ENCODE data around the gene NXPH1.

NXPH1 gene

DNA sequence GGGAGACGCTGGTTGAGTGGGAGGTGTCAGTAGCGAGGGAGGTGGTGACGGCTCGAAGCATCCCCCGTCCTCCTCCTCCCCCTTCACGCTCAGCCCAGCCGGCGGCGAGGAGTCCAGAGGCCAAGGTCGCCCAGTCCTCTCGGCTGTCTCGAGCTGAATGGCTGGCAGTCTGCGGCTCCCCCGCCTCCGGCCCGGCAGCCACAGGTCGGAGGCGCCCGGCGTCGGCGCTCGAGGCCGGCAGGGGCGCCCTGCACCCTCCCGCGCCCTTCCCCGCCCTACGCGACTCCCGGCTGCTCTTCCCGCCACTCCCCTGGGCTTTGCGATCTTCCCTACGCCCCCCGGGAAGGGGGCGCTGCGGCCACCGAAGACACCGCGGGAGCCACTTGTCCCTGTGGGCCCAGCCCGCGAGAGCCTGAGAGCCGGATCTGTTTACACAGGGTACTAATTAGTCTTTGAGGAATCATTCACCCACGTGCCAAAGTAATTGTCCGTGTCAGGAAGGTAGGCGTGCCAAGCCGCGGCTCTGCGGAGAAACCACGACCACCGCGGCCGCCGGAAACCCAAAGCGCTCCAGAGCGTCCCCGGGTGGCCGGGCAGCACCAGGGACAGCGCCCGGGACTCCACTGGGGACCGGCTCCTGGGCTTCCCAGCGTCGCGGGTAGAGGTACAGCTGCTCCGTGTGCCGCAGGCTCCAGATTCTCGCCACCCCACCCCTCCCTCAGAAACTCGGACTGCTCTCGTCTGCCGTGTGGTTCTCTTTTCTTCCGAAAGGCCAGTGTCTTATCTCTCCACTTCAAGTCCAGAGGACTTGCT lies at the start of gene NXPH1:
NXPH1 (plus strand) TSS at position 133 of the 813 bp plus-strand sequence.
- DNase-seq: peak in 4 of 58 donors; percentile 13 to 28 (median 20)

DNA sequence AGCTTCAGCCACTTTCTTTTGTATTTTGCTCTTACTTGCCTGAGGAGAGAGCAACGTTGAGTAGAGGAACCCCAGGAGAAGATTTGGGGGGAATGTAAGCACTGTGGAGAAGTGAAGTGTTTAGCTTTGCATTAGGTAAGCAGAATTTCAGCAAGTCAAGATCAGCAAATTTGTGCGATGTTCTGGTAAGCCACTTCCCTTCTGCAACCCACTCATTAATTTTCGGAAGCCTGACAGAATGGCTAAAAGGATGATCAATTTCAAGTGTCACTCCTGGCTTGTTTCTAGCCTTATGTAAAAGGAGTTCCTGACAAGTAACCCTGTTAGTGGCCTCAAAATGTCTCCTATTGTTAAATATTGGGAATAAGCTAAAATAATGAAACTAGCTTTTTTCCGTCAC lies 48.5 kb upstream of the NXPH1 start:
- DNase-seq: no peak

DNA sequence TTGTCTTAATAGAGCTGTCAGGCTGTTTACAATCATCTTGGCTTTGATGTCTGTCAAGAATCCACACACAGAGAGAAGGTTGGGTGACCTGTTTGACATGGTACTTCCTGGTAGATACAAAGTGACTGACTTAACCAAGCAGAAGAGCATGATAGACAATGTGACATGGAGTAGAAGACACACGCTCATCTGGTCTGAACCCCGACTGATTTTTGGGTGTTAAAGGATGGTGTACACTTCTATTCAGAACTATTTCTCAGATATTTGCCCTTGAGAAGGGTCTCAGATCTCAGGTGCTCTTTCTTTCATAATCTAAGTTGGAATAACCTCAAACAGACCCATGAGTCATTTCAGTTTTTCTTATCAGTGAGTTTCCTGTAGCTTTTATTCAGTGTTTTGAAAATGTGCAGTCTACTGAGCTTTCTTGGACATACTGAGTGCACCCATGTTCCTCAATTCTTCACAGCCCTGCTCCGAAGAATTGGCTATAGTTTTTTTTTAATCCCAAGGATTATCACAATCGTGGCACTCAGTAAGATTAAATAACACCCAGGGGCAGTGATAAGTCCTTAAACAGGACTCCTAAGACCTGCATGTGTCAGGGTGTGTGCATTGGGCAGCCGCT lies 46.4 kb upstream of the NXPH1 start:
- no peak for DNase-seq

DNA sequence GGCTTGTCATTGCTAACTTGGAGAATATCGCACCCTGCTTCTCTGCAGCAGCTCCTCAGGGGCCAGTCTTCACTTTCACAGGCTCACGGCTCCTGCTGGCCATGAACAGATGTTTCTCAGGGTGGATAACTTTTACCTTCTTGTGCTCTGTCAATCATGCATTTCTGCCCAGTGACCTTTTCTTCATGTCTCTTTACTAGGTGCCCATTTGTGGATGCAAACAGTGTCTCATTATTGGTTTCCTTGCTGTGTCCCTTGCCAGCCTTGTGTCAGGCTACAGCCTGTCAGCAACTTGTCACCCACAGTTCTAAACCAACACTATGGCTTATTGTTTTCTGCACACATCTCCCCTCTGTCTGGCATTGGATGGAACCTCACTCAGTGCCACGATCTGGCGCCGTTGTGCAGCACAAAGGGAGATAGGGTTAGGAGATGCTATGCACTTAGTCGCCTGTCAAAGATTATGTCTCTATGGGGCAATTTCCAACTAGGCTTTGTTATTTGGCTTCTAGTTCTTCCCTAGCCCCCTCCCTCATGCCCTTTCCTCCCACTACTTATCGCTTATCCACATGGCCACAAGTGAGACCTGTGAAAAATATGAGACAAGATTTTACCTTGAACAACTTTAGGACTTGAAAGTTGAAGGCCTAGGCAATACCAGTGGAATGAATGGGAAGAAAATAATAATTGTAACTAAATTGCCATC lies 45.7 kb upstream of the NXPH1 start:
- peak in 46 of 58 donors; percentile 5 to 87 (median 44) for DNase-seq

DNA sequence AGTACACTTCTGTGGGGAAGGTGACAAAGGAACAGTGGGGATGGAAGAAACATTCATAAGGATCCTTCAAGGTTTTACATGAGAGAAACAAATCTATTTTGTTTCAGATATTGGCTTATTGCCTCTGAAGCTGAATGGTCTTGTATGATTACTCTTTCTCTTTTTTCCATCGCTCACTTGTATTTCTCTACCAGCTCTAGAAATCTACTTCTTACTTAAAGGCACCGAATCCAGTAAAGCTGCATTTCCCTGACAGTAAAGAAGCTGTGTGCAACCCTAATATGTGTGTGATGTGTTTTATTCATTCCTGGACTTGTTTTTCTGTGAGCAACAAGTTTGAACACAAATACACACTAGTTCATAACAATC lies 45.2 kb upstream of the NXPH1 start:
- no peak for DNase-seq

DNA sequence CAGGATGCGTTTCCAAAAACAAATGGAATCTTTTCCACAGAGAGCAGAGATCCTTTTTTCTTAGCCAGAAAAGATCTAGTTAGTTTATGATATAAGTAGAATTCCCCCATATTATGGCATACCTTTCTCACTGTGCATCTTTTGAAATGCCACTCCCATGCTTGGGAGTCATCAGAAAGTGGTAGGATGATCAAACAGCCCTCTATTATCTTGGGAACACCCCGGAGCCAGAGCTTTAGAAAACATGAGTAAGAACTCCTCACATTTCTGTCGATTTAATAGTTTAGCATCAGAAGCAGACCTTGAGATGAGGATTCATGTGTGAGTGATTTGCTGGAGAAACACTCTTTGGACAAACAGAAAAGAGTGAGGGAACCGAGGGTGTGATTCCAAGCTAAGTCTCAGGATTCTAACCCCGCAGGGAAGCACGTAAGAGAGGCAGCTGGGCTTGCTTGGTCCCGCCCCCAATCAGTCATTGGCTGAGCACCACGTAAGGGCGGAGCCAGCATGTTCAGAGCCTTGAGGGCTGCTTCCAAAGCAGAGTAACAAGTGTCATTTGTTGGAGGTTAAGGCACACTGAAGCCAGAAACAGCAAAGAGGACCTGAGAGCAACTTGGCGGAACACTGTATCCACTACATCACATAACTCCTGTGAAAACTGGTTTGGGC lies 43.7 kb upstream of the NXPH1 start:
- DNase-seq: peak in 51 of 58 donors; percentile 5 to 88 (median 54)

DNA sequence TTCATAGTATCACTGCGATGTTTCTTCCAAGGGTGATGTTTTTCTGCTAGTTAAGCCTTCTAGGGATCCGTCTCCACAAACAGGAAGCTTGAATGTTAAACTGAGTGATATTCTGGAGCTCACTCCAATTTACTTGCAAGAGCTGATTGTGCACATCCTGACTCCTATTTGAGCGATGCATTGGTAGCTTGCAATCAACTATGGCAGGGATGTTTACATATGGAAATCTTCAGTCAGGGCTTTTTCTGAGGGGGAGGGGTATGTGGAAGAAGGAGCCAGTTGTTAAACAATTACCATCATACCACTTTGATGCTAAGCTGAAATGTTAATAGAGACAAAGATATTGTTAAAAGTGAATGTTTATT lies 43.2 kb upstream of the NXPH1 start:
- DNase-seq: no peak

DNA sequence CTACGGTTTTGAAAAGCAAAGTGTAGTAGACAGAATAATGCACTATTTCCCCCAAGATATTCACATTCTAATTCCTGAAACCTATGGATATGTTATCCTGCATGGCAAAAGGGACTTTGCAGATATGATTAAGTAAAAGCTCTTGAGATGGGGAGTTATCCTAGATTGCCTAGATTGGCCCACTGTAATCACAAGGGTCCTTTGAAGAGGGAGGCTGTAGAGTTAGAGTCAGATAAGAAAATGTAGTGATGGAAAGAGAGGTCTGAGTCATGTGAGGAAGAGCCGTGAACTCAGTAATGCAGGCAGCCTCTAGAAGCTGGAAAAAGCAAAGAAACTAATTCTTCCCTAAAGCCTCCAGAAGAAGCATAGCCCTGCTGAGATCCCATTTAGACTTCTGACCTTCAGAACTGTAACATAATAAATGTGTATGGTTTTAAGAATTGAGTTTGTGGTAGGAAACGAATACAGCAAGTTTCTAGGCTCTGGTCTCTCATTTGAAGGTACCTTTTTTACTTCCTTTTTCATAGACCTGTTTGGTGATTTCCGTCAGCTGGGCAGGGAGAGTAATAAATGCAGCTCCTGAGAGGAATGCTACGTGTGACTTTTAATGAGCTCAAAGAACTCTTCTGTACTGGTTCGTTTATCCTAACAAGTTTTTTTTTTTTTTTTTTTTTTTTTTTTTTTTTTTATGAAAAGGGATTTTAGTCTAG lies 41.9 kb upstream of the NXPH1 start:
- DNase-seq: no peak

DNA sequence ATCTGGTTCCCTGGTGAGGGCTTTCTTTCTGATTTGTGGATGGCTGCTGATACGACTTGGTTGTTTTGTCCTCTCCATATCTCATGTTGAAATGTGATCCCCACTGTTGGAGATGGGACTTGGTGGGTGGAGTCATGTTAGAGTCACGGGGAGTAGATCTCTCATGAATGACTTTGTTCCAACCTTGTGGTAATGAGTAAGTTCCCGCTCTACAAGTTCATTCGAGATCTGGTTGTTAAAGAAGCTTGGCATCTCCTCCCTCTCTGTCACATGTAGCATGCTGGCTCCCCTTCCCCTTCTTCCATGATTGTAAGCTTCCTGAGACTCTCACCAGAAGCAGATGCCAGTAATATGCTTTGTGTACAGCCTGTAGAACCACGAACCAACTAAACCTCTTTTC lies 37.1 kb upstream of the NXPH1 start:
- DNase-seq: no peak

DNA sequence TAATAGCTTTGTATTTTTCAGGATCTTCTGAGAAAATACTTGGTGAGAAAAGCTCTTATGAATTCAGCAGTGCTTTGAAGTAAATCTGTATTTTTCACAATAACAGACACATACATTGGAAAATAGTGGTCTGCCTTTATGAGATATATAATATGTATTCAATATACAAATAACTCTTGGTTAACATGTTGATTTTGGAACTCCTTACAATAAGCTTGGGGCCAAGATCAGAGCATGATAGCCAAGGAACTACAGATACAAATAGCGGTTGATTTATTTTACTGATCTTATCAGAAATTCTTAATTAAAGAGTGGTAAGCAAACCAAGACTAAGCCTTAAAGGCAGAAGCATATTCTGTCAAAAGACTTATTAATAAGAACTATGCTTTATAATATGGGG lies 24.5 kb upstream of the NXPH1 start:
- DNase-seq: no peak

DNA sequence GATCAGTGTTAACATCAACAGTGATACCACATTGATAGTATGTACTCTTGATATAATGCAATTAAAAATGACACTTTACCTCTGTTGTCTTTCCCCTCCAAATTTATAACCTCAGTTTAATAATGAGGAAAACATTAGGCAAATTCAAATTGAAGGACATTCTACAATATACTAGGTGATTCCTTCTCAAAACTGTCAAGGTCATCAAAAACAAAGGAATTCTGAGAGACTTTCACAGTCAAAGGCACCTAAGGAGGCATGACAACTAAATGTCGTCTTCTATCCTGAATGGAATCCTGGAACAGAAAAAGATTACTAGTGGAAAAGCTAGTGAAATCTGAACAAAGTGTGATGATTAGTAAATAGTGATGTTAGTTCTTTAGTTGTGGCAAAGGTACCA lies 22.3 kb upstream of the NXPH1 start:
- DNase-seq: no peak

DNA sequence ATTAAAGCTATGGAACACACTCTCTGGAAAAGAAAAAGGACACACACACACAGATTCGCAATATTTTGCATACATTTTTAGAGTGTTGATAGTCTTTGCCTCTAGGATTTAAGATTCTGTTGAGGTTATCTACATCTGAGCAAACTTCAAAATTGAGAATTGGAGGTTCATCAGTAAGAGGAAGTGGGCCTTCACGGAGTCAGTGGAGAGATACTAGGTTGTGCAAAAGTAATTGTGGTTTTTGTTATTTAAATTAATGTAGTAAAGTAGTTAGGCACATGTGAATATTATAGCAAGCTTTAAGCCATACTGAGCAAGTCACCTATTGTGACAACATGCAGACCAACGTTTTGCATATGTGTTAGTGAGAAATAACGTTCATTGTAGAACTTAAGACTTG lies 19.8 kb upstream of the NXPH1 start:
- DNase-seq: no peak

DNA sequence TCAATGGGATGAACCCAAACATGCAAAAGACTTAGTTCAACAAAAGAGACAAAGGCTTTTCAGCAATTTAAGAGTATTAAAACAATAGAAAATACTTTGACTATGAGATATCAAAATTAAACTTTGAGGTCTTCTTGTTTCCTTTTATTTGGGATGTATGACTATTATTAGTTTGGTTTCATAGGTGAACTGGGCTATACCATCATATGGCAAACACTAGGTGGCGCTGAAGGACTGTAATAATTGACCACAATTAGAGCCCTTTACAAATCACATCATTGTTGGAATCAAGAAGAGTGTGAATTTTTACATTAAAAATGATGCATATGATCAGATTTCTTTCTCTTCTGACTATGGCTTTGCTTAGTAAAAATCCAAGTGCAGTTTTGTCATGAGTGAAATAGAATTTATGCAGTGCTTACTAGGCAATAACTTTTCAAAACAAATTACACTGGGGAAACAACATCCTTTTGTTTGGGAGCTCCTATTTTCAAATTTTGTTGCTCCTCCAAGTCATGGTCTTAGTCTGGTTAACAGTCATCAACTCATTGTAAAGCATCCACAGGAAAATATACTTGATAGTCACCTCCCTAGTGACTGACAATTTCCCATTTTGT lies 14.7 kb upstream of the NXPH1 start:
- peak in 20 of 58 donors; percentile 7 to 71 (median 42) for DNase-seq

DNA sequence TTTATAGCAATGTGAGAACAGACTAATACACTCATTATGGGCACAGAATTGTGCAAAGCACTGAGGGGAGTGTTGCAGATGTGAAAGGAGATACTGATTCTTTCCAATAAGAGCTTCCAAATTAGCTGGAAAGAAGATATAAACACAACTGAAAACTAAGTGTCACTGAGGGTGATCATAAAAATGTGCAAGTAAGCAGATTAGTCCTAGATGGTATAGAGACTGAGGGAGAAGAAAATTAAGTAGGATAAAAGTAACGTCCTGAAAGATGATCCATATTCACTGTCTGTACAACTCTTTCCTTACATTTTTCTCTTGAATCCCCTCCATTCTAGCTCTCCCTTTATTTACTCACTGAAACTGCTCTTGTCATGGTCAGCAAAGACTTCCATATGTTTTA lies 11.2 kb upstream of the NXPH1 start:
- no peak for DNase-seq

DNA sequence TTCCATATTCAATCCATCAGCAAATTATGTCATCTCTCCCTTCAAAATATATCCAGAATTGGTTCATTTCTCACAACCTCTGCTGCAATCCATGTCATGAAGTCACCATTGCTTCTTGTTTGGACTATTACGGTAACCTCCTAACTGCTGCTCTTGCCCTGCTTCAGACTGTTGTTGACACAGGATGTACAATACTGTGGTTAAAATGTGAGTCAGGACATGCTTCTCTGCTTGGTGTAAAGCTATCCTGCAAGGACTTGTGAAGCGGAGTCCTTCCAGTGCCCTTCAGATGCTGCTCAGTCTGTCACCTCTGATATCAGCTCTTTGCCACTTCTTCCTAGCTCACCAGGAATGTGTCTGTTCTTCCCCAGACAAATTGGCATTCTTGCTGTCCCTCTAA lies 10.4 kb upstream of the NXPH1 start:
- DNase-seq: no peak

DNA sequence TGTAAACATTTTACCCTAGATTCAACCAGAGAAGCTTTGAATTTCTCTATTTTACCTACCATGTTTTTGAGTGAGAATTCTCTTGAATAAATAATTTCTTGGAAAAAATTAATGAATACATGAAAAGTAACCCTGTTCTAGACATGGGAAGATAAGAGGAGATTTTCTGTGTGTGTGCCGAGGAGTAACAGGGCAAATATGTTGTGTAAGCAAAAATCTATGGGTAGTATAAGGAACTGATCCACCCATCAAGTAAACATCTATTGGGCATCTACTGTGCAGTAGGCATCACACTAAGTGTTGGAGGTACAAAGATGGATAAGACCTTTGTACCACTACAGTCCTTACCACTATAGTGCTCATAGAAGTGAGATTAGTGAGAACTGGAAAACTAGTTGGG lies 8.2 kb upstream of the NXPH1 start:
- no peak for DNase-seq

DNA sequence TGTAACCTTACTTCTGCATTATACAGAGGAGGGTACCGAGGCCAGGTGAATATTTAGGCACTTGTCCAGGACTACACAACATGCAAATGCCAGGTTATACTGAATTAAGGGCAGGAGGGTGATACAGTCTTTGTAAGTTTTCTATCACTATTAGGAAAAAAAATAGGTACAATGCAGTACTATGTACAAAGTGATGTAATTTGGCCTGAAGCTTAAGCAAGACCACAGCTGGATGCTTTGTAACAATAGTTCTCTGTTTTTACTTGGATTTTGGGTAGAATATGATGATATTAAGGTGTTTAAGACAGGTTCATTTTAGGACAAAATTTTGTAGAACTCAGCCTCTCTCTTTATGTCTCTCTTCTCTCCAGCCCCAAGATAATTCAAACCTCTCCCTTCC lies 2.8 kb upstream of the NXPH1 start:
- no peak for DNase-seq

DNA sequence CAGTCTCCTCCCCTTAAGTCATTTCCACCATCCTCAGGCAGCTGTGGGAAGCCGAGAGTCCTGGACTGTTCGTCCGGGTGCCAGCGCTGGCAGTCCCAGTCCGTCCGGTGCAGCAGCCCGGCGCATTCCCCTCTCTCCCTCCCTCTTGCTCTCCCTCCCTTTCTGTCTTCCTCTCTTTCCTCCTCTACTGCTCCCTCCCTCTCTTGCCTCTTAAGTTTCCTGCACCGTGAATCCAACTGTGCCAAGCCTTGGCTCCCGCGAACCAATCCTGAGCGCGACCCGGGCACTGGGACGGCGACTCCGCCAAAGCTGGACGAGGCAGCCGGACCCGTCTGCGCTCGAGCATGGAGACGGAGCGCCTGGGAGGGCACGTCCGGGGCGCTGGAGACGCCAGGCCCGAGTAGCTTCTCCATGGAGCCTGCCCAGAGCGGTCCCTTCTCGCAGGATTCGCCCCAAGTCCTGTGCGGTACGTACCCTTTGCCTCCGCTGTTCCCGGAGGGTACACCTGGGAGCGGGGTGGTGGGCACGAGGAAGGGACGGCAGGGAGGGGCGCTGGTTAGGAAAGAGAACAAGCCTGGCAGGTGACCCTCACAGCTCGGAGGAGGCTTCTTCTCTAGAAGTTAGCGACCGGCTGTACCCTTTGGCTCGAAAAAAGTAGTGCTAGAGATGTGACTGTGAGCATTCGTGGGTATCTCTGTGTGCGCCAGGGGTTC lies 1.0 kb downstream of the NXPH1 start:
- no peak for DNase-seq

DNA sequence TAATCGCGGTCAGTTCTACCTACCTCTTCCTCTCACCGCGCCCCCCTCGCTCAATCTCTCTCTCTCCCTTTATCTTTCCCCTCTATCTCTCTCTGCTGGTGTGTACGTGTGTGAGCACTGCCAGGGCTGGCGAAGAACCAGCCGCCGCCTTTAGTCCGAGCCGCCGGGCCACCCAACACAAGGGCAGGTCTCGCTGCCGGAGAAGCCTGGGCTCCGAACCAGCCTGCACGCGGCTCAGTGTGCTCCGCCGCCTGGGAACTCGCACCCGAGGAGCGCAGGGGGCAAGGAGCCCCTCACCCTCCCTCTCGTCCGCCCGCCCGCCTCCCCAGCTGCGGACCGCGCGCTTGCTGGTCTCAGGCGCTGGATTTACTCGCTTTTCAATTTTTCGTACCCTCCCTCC lies 1.7 kb downstream of the NXPH1 start:
- DNase-seq: no peak
